NCI-H2081 (cell line): ENCODE data around the gene DEFB119.
"Not testable (repeated sequence)": the region's sequence is repeated elsewhere in the genome, so short reads cannot be mapped to it uniquely, and the experiment has no call there.

Experiments used
- DNase-seq, 2 experiments: peaks; one replicate each; lab custom pipeline; 2025; lab: John Stamatoyannopoulos, UW

DEFB119 gene

GRCh38 chr20:31390490-31390889 lies at the start of gene DEFB119:
TSS of gene DEFB119 (minus strand) at chr20:31390590. CDS start at chr20:31390483, 107 bp downstream.
- DNase-seq: no peak

GRCh38 chr20:31430568-31431115 lies 40.3 kb upstream of the DEFB119 start:
- DNase-seq: no peak

- DNase-seq: not testable (repeated sequence)
Measured at GRCh38 chr20:31427576-31427975, 37.2 kb upstream of the DEFB119 start.

GRCh38 chr20:31426891-31427551 lies 36.6 kb upstream of the DEFB119 start:
- not testable (repeated sequence) for DNase-seq

- no peak for DNase-seq
Measured at GRCh38 chr20:31425797-31426196, 35.4 kb upstream of the DEFB119 start.

GRCh38 chr20:31418307-31418706 lies 27.9 kb upstream of the DEFB119 start:
- no peak for DNase-seq

- DNase-seq: no peak
Measured at GRCh38 chr20:31415653-31416052, 25.3 kb upstream of the DEFB119 start.

- no peak for DNase-seq
Measured at GRCh38 chr20:31414381-31414780, 24.0 kb upstream of the DEFB119 start.

- no peak for DNase-seq
Measured at GRCh38 chr20:31410011-31410410, 19.6 kb upstream of the DEFB119 start.

GRCh38 chr20:31406115-31406514 lies 15.7 kb upstream of the DEFB119 start, which contains the start of gene DEFB121:
TSS of gene DEFB121 (minus strand) at chr20:31406215. CDS start at chr20:31406152, 63 bp downstream.
- DNase-seq: no peak

- no peak for DNase-seq
Measured at GRCh38 chr20:31403886-31404285, 13.5 kb upstream of the DEFB119 start.

GRCh38 chr20:31394900-31395299 lies 4.5 kb upstream of the DEFB119 start:
- no peak for DNase-seq

- DNase-seq: no peak
Measured at GRCh38 chr20:31392836-31393235, 2.4 kb upstream of the DEFB119 start.

GRCh38 chr20:31374346-31374745 lies 16.0 kb downstream of the DEFB119 start:
- DNase-seq: no peak

- no peak for DNase-seq
Measured at GRCh38 chr20:31368301-31368700, 22.1 kb downstream of the DEFB119 start, which contains the start of gene DEFB118. TSS of gene DEFB118 (plus strand) at chr20:31368601. CDS start at chr20:31368651, 50 bp downstream.

- DNase-seq: not testable (repeated sequence)
Measured at GRCh38 chr20:31364272-31364671, 26.1 kb downstream of the DEFB119 start.

GRCh38 chr20:31363295-31363694 lies 27.1 kb downstream of the DEFB119 start:
- no peak for DNase-seq

- no peak for DNase-seq
Measured at GRCh38 chr20:31355981-31356380, 34.4 kb downstream of the DEFB119 start.

- DNase-seq: no peak
Measured at GRCh38 chr20:31341470-31341869, 48.9 kb downstream of the DEFB119 start.

GRCh38 chr20:31330893-31331292 lies 59.5 kb downstream of the DEFB119 start:
- DNase-seq: no peak
